NCI-H187 treated with DMSO at 0.1 percent for 48 hours (cell line): Measurements from ENCODE around the gene CCDC60.

Experiments used
- DNase-seq: peaks from one replicate; lab custom pipeline; 2025; lab: John Stamatoyannopoulos, UW

Gene CCDC60

DNA sequence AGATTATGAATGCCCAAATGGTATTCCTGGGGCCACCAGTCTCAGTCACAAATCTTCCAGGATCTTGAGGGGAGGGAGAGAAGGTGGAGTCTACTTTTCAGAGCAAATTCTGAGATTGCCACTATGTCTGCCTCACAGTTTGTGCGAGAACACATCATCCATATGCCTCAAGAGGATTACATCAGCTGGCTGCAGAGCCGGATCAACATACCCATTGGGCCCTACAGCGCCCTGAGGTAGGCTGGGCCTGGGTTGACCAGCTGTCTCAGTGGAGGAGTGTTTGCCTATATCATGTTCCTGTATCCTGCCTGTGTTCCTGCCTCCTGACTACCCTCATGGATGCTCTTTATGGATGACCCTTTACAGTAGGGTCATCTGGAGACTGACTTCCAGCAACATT is 205.9 kb downstream of the CCDC60 start:
- DNase-seq = no peak

DNA sequence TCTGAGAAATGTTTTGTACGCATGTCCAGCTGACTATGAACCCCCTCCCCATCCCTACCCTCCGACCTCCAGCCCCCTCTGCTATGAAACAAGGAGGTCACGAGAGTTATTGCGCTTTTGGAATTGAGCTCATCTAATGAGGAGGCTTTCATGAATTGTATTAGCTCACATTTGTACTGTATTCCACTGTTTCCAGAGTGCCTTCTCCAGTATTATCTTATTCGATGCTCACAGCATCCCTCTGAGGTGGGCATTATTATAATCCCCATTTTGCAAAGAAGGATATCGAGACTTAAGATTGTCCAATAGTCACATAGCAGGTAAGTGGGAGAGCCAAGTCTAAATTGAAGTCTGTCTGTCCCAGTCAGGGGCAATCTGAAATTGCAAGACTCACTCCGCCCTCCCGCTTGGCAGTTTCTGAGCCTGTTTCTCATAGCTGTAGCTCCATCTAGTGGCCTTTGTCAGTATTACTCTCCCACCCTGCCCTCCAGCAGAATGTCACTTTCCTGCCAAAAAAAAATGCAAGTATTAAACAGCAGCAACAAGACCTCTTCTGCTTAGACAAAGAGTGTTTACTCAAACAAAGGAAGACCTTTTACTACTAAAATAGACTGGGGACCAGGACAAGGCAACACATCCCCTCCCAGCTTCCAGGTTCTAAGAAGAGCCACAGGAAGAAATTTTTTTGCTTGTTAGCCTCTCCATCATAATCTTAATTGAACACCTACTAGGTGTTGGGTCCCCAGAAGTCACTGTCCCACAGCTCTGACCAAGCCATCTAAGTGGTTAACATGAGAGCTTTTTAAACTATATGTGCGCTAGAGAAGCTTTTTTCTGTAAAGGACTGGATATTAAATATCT is 210.5 kb downstream of the CCDC60 start:
- DNase-seq = no peak

GRCh38 chr12:119546340-119546739 is 211.8 kb downstream of the CCDC60 start:
- no peak for DNase-seq

GRCh38 chr12:119547001-119547400 is 212.5 kb downstream of the CCDC60 start:
- DNase-seq = no peak

DNA sequence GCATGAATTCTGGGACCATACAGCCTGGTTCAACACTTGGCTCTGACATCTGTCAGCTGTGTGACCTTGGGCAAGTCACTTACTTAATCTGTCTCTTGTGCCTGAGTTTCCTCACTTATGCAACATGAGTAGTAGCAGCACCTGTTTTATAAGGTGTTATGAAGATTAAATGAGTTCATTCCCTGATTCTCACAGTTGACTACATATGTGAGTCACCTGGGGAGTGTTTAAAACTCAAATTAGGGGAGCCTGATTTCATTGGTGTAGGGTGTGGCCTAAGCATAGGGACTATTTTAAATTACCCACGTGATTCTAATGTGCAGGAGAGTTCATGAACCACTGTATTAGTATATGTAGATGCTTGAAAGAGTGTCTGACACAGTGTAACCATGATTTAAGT is 222.3 kb downstream of the CCDC60 start:
- DNase-seq = no peak

DNA sequence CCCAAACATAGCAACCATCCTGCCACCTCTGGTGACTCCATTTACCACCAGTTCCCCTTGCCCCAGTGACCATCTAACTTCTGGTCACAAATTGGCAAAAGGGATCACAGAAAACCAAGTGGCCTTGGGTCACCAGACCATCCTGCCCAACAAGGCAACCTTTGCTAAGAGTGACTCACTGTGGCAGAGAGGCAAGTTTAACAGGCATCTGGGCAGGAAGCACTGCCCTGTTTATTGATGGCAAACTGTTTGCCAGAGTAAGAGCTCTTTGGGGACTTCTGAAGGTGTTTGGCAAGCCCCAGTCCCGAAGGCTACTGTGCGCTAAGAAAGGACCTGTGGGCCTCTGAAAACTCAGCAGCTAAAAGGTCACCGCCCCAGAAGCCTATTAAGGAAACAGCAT is 230.9 kb downstream of the CCDC60 start:
- no peak for DNase-seq

- no peak for DNase-seq
These were observed 236.2 kb downstream of the CCDC60 start for GRCh38 chr12:119570771-119571170.

GRCh38 chr12:119573086-119573485 is 238.6 kb downstream of the CCDC60 start:
- no peak for DNase-seq

- no peak for DNase-seq
These were observed 239.7 kb downstream of the CCDC60 start for GRCh38 chr12:119574255-119574654.

- no peak for DNase-seq
These were observed 241.7 kb downstream of the CCDC60 start for GRCh38 chr12:119576118-119576810.

GRCh38 chr12:119576915-119577314 is 242.4 kb downstream of the CCDC60 start:
- DNase-seq = no peak

DNA sequence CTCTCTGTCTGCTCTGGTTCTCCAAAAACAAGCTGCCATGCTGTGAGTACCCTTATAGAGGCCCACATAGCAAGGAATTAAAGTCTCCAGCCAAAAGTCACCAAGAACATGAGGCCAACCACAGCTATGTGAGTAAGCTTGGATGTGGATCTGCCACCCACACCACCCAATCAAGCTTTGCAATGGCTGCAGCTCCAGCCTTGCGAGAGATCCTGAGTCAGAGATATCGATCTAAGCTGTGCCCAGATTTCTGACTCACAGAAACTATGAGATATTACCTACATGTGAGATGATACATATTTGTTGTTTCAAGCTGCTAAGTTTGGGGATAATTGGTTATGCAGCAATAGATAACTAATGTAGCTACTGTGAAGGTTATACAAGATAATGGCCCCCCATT is 243.6 kb downstream of the CCDC60 start:
- no peak for DNase-seq

DNA sequence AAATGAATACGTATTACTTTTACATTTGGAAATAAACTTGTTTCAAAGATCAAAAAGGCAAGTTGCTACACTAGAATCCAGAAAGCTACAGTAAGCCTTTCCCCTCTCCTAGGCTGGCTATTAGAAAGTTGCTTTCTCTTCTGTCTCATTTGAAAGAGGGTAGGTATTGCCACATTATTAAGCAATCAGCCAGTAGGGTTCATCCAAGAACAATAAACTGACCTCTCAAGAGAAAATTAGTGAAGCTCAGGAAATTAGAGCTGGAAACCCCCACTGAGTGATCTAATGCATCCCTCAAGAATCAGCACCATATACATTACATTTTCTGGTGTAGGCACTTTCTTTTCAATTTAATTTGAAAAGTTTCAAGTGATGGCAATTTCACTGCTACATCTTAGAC is 254.6 kb downstream of the CCDC60 start:
- no peak for DNase-seq

- DNase-seq = no peak
These were observed 255.1 kb downstream of the CCDC60 start for GRCh38 chr12:119589634-119590033.
